Kidney epithelial cell (primary cell): ENCODE data around the gene TMBIM1. TPM values are rescaled to one million over a fixed set of nuclear protein-coding genes. Genes with fewer than 3 reads are reported as not detected.
"Not testable (repeated sequence)": the region's sequence is repeated elsewhere in the genome, so short reads cannot be mapped to it uniquely, and the experiment has no call there.

Experiments used
- DNase-seq: peaks from one replicate; pipeline ENCODE4 v3.0.0-alpha.2; 2010; ENCODE audit warnings: low read depth
- H3K27me3 ChIP-seq: 2 replicates; pipeline ENCODE4 v1.6.0; 2011; ENCODE audit warnings: low read length; ENCODE audit not compliant: control insufficient read depth, insufficient read depth
- H3K36me3 ChIP-seq: 2 replicates; pipeline ENCODE4 v1.5.1; 2011; ENCODE audit warnings: low read length; ENCODE audit not compliant: control insufficient read depth, insufficient read depth
- H3K4me3 ChIP-seq: 2 replicates; pipeline ENCODE4 v1.5.1; 2011; ENCODE audit warnings: low read depth, mild to moderate bottlenecking, control low read depth, low read length
- CTCF ChIP-seq: IDR thresholded peaks from 2 replicates; pipeline ENCODE4 v1.5.1; 2011; ENCODE audit warnings: mild to moderate bottlenecking, moderate library complexity, low read length, control low read depth, inconsistent platforms; ENCODE audit not compliant: insufficient read depth, poor library complexity, severe bottlenecking
- total RNA-seq: library from RNA; depleted of rRNA; stranded (reverse); fragments of >200 nt; gene quantifications from 2 replicates; pipeline ENCODE4 v1.2.3, GENCODE V29; 2015

TMBIM1 gene
- total RNA-seq, 1 donor from 2014 or later = 155 TPM

- TF ChIP-seq CTCF = no peak
- Histone ChIP-seq H3K4me3 (no peak overlapping the region), H3K27me3 (no peaks in the 10 kb centered on the region), H3K36me3 (no peaks in the 10 kb centered on the region)
- DNase-seq = no peak
Observed at GRCh38 chr2:218313356-218313755, 21.1 kb upstream of the TMBIM1 start.

GRCh38 chr2:218312267-218312756 is 20.0 kb upstream of the TMBIM1 start:
- no peak for DNase-seq
- no peaks in the 10 kb centered on the region for H3K36me3 ChIP-seq
- no peak for TF ChIP-seq CTCF
- no peak overlapping the region for H3K4me3 ChIP-seq
- H3K27me3 ChIP-seq = no peaks in the 10 kb centered on the region

GRCh38 chr2:218311541-218312266 is 19.4 kb upstream of the TMBIM1 start:
- not testable (repeated sequence) for H3K36me3 ChIP-seq, DNase-seq, H3K4me3 ChIP-seq, H3K27me3 ChIP-seq

- Histone ChIP-seq H3K36me3 (no peaks in the 10 kb centered on the region), H3K4me3 (no peak overlapping the region), H3K27me3 (no peaks in the 10 kb centered on the region)
- no peak for TF ChIP-seq CTCF
- no peak for DNase-seq
Observed at GRCh38 chr2:218310853-218311540, 18.7 kb upstream of the TMBIM1 start.

- H3K36me3 ChIP-seq = no peaks in the 10 kb centered on the region
- H3K27me3 ChIP-seq = no peaks in the 10 kb centered on the region
- H3K4me3 ChIP-seq = no peak overlapping the region
- DNase-seq = no peak
- TF ChIP-seq CTCF = no peak
Observed at GRCh38 chr2:218307415-218308090, 15.2 kb upstream of the TMBIM1 start.
